IPS DF 19.7 (cell line): ENCODE data around the gene PIAS1.

Experiments
- DNase-seq: peaks from one replicate; pipeline ENCODE4 v3.0.0-alpha.2; 2013; ENCODE audit warnings: low read depth, low spot score

Gene PIAS1

DNA sequence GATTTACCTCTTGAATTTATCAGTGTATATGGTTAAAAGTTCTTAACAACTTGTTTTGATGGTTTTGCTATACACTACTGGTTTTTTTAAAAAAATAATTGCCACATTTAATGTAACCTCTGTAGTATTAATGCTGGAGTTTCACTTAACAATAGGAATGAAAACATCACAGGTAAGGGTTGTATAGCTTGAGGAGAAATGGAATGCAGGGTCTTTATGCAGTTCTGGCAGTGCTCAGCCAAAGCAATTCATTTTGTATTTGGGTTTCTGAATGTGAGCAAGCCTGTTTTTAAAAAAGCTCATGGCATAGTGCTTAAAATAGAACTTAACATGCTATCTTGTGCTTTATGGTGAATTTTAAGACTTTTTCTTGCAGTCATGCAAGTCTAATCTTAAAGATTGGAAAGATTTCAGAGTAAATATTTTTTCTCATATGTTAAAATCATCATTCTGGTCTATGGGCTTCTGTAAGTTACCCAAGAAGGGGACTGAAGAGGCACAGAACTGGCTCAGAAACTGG, 8.9 kb downstream of the PIAS1 start:
- no peak for DNase-seq

GRCh38 chr15:68063606-68064005, 9.5 kb downstream of the PIAS1 start:
- no peak for DNase-seq

GRCh38 chr15:68073576-68074288, 19.6 kb downstream of the PIAS1 start:
- DNase-seq = no peak

DNA sequence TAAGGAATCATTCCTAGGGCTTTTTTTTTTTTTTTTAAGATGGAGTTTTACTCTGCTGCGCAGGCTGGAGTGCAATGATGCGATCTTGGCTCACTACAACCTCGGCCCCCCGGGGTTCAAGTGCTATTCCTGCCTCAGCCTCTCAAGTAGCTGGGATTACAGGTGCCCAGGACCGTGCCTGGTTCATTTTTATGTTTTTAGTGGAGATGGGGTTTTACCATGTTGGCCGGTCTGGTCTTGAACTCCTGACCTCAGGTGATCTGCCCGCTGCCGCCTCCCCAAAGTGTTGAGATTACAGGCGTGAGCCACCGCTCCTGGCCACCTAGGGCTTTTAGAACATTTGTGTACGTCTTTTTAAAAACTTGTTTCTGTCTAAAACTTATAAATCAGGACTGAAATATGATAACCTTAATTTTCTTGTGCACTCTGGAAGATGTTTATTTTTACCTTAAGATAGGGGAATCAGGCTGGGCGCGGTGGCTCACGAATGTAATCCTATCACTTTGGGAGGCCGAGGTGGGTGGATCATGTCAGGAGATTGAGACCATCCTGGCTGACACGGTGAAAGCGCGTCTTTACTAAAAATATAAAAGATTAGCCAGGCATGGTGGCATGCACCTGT, 21.8 kb downstream of the PIAS1 start:
- no peak for DNase-seq

DNA sequence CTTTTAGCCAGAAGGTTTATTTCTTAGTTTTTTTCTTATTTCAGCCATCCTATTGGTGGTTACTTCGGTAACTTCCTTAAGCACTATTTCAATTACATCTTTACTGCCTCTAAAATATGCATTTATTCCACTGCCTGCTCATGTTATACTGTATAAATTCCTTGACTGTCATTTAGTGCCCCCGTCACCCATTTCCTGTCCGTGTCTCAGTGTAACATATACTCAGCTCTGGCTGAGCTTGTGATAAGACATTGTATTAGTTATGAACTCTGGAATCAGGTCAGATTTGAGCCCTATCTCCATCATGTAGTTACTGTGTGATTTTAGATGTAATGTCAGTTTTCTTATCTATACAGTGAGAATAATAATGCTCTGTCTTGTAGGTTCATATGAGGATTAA, 24.2 kb downstream of the PIAS1 start:
- DNase-seq = no peak

GRCh38 chr15:68080334-68080733, 26.2 kb downstream of the PIAS1 start:
- no peak for DNase-seq

GRCh38 chr15:68080783-68081182, 26.7 kb downstream of the PIAS1 start:
- no peak for DNase-seq

DNA sequence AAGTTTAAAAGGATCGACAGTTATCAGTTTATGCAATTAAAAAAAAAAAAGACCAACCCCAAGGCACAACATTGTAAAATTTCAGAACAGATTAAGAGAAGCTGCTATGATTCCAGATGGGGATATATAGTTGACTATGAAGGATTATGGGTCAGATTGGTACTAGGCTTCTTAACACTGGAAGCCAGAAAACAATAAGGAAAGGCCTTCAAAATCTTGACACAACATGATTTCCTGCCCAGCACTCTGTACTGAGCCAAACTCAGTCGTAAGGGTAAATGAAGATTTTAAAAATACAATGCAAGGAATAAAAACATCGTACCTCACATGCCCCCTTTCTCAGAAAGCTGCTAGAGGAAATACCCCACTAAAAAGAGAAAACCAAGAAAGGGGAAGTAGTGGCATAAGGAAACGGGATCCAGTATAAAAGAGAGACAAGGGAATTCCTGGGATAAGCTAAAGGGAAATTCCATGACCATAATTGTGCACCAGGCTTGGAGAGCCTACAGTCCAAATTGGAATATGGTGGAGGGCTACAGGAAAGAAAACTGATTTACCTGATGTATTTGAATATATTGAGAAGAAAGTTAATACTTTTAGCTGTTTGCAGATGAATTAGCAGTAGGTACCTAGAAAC, 27.9 kb downstream of the PIAS1 start:
- no peak for DNase-seq

- no peak for DNase-seq
Observed at GRCh38 chr15:68082735-68083134, 28.6 kb downstream of the PIAS1 start.

DNA sequence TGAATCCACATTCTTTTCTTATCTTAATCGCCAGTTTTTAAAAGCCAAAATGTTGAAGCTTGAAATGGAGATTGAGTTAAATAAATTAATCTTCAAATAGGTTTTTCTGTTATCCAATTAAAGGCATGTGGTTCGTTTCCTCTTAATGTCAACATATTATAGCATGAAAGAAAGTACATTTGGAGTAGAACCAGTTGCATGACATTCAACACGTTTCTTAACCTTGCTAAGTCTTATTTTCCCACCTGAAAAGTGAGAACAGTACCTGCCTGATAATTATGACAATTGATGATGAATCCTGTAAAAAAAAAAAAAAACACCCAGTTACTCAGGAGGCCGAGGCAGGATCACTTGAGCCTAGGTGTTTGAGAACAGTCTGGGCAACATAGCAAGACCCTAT, 29.3 kb downstream of the PIAS1 start:
- no peak for DNase-seq

DNA sequence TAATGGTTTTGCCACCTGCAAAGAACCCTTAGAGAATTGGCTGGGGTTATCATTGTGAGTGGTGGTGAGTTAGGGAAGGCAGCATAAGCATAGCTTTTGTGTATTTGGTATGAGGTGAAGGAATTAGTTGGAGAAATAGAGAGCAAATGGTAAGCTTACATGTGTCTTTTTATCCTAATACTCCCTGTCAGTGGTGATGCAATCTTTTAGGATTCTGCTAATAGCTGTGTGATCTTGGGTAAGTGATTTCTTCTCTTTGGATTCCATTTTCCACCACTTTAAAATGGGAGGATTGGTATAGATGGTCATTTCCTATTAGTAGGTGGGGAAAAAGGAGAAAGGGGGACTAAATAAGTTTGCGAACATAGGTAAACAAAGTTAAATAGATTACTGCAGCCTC, 30.9 kb downstream of the PIAS1 start:
- DNase-seq = no peak

DNA sequence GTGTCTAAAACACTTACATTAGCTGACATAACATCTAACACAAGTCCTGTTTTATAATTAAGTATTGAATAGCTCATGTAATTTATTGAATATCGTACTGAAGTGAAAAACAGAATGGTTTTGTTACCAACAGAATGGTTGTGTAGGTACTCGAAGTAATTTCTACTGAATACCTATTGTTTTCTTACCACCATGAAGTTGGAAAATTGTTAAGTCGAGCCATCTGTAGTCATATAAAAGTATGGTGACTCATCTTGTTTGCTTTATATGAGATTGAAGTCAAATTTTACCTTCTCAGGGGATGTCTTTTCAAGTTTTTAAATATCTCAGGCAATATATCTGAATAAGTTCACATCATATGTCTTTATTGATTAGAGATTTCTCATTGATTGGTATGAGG, 37.6 kb downstream of the PIAS1 start:
- no peak for DNase-seq

GRCh38 chr15:68096099-68096498, 42.0 kb downstream of the PIAS1 start:
- no peak for DNase-seq

GRCh38 chr15:68097029-68097428, 42.9 kb downstream of the PIAS1 start:
- DNase-seq = no peak

- DNase-seq = no peak
Observed at GRCh38 chr15:68098465-68098864, 44.4 kb downstream of the PIAS1 start.

GRCh38 chr15:68100194-68100593, 46.1 kb downstream of the PIAS1 start:
- DNase-seq = no peak

DNA sequence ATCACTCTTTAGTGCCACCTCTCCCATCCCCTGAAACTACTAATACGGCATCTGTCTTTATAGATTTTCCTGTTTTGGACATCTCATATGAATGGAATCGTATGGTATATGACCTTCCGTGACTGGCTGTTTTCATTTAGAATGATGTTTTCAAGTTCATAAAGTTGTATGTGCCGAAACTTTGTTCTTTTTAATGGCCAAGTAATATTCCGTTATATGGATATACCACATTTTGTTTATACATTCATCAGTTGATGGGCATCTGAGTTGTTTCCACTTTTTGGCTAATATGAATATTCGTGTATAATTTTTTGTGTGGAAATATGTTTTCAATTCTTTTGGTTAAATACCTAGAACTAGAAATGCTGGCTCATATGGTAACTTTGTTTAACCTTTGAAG, 49.5 kb downstream of the PIAS1 start:
- DNase-seq = no peak

DNA sequence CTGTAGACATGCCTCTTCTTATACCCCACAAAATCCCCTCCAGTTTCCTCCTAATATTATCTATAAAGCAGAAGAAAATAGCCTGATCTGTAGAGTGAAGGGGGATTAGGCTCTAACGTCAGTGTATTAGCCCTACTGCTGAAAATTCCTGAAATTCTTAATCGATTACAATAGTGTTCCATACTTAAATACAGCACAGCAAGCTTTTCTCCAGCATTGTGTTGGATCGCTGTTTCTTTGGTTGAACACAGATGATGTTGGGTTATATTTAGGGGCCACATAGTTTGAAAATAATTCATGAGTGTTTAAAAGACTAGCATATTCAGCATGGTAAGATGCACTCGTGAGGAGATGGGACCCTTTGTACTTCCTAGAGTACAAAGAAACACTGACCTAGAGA, 52.5 kb downstream of the PIAS1 start:
- DNase-seq = no peak

- DNase-seq = no peak
Observed at GRCh38 chr15:68107142-68107541, 53.0 kb downstream of the PIAS1 start.

DNA sequence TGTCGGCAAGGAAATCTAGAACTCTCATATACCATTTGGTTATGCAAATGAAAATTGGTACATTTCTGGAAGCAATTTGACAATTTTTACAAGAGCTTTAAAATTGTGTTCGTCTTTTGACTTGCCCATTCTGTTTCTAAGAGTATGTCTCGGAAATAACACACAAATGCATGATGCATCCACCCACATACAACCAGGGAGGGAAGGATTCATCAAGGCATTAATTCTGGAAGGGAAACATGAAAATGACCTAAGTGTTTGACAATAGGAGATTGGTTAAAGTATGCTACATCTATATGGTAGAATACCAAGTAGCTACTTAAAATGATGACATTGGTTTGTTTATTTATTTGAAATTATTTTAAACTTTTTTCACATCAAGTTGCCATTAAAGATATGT, 58.6 kb downstream of the PIAS1 start:
- DNase-seq = no peak

DNA sequence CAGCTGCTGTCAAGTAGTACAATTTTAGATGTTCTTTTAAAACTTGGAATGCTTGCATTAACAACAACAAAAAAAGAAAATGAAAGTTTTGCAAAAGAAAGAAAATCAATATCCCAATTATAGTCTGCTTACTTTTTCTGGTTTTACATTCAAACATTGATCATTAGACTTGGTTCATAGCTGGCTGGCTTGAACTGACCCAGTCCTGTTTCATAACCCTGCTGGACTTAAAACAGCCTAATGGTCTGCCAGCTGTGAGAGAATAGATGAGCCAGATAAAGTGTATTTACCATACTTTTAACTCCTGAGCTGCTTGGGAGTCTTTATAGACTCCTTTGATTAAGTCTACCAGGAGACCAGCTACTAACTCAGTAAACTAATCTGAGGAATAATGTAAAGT, 59.2 kb downstream of the PIAS1 start:
- no peak for DNase-seq

- DNase-seq = no peak
Observed at GRCh38 chr15:68113751-68114150, 59.6 kb downstream of the PIAS1 start.

DNA sequence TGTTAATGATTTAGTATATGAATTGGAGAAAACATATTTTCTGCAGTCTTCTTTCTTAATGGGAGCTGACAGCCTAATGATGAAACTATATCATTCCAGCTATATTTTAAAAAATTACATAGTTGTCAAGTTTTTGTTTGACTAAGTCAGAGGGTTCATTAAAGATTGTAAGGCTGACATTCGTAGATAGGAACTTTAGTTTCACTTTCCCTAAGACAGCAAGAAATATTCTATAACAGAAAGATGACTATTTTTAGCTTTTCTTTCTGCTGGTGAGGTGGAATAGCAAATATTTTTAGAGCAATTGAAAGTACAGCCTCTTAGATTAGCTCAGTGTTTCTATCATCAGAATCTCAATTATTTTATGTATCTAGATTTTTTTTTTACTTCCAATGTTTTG, 60.2 kb downstream of the PIAS1 start:
- DNase-seq = no peak
